NCI-H446 (cell line): Measurements from ENCODE around the gene PAWR.
A peak's percentile ranks its signal among the peaks of the same experiment; 100 is the strongest.
"Not testable (repeated sequence)": the region's sequence is repeated elsewhere in the genome, so short reads cannot be mapped to it uniquely, and the experiment has no call there.

ENCODE experiments used
- DNase-seq, 2 experiments: peaks; one replicate each; lab custom pipeline; 2025; lab: John Stamatoyannopoulos, UW

The PAWR gene

DNA sequence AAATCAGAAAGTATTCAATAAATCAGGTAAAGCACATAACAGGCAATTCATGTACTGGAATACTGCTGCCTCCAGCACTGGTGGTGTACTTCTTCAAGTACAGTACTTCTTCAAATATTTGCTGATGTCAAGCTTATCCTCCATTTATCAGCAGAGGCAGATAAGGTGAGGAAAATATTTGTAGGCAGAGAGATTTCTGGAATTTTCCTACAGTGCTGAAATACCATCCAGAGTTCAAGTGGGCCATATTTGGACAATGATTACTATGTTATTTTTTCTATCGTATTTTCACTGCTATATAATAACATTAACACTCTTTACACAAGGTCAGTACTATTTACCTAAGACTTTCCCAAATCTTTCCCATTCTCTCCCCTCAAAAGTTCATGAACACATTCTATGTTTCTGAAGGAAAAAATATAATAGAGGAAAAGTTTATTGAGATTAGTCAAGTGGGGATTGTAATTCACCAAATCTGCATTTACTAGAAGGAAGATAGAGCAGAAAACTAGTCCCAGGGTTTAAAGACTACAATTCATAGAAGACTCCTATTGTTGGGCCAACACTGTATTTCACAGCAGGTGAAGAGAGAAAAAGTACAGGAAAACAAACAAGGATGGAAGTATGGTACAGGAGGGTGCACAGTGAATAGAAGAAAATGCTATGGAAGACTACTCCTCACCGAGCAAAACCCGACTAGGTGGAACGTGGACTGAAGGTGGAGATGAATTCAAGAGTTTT, 141.1 kb downstream of the PAWR start:
- DNase-seq = no peak

DNA sequence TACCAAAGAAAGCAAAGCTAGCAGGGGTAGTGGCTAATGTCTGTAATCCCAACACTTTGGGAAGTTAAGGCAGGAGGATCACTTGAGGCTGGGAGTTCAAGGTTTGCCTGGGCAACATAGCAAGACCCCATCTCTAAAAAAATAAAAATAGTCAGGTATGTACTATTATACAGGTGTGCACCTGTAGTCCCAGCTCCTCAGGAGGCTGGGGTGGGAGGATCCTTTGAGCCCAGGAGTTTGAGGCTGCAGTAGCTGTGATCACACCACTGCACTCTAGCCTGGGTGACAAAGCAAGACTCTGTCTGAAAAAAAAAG, 142.2 kb downstream of the PAWR start:
- DNase-seq = no peak

DNA sequence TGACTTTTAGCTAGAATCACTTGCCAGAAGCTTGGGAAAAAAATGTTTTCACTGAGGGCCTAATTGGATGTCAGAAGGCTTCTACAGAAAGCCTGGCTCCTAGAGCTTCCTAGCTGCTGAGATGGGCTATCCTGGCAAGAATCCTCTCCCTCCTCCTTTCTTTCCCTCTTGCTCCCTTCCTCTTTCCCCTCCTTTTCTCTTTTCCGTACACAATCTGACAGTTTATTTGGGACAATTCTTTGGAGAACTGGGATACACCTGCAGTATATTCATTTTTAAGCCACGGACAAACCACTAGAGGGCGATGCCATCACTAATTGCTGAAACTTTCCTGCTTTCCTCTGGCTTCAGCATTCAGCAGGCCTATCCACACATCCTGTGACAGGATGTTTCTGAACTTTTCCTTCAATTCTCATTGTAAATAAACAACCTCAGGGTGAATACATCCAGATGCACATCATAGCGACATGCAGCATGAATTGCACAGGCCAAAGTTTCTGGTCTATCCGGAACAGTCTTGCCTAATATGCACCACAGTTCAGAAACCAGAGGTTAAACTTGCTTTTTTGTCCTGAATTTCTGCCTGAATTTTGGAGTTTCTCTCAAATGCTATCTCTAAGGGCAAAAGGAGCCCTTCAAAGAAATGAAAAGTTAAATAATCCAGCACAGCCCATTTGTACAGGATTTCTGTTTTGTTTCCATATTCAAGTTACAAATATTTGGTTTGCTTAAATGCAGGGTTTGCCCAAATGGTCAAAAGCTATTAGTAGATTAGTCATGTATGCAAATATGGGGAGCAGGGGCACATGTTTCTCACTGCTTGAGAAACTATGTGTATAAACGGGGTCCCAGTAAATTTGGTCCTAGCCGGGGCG, 142.8 kb downstream of the PAWR start:
- peak in 1 of 2 experiments; percentile 66 for DNase-seq

DNA sequence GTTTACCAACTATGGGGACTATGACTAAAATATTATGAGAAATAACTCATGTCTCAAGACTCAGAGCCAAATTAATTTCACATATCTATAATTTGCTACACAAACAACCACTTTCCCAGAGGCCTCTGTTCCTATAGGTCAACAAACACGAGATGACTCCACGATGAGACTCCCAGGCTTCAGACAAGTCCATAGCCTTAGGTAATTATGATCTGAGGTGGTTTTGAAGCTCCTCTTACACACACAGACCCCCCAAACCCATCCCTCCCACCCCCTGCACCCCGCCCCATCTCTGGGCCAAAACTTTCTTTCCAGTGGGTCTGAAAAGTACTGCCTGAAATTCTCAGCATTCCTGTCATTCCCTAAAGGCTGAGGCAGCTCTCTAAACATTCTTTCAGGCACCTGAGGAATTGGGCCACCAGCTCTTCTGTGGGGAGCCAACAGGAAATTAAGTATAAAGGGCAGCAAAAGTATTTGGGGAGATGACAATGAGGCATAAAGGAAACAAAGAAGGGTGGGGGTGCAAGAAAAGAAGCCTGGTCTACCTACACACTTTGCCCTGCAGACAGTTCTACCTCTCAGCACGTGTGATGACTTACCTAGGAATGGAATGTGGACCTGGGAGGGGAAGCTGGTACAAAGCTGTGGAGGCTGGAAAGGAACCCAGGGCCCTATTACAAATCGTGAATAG, 143.6 kb downstream of the PAWR start:
- no peak for DNase-seq

DNA sequence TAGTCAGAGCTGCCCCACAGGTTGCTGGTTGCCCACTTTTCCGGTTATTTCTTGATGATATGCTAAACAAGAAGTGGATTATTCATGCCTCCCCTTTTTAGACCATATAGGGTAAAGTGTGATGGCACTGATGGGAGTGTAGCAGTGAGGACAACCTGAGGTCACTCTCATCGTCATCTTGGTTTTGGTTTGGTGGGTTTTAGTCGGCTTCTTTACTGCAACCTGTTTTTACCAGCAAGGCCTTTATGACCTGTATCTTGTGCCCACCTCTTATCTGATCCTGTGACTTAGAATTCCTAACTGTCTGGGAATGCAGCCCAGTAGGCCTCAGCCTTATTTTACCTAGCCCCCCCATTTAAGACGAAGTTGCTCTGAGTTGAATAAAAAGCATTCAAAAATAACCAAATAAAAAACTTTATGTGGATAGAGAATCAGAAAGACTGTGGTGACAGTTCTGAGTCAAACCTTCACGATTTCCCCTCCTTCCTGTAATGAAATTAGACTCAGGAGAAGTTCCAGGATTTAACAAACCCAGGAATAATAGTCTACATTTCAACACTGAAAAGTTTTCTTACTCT, 144.2 kb downstream of the PAWR start:
- no peak for DNase-seq

DNA sequence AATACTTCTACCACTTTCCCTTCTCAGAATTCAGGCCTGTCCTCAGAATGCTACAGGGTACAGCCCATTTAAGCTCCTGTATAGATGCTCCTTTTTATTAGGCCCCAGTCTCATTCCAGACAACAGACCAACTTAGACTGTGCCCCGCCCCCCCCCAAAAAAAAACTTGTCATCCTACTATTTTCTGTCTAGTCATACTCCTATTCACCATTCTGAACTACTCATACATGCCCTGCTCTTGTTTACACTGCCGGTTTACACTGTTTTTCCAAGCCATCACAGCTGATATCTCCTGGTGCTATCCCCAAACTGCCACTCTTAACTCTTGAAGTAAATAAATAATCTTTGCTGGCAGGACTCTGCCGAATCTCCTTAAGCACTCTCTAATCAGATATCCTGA, 146.3 kb downstream of the PAWR start:
- DNase-seq = not testable (repeated sequence)

DNA sequence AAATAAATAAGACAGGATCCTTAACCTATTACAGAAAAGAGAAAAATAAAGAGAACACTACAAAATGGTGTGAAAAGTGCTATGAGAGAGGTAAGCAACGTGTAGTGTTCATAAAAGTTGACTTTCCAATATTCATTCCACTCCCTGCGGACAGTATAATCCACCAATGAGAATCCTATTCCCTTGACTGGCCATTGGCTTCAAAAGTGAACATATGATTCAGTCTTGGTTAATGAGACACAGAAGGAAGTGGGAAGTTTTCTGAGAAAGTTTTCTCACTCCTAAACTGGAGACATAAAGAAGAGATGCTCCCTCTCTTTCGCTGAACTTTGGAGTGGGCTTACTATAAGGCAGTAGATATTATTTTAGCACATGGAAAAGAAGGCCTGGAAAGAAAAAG, 153.1 kb downstream of the PAWR start:
- DNase-seq = no peak

DNA sequence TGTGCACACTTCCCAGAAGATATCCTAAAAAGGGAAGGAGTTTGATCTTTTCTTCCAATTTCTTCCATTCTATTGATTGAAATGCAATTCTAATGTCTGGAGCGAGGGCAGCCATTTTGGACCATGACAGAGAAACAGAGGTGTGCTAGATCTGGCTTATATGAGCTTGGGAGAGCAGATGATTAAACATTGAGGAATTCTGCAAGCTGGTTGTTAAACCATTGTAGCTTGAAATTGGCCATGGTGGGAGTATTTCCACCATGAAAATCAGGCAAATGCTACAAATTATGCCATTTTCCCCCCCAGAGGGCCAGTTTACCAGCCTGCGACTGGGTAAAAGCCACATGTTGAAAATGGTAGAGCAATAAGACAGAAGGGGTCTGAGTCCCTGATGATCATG, 155.0 kb downstream of the PAWR start:
- no peak for DNase-seq
